Stimulated activated CD4-positive, alpha-beta T cell treated with anti-CD3 and anti-CD28 coated beads, Interleukin-2, amount 100 ng/mL, for 24 hours (primary cell): ENCODE data around the gene JUND.
A peak's percentile ranks its signal among the peaks of the same experiment; 100 is the strongest.

Experiments
- DNase-seq, 2 donors: peaks; one replicate each; pipeline ENCODE4 v3.0.0-alpha.2; 2020

Gene JUND

DNA sequence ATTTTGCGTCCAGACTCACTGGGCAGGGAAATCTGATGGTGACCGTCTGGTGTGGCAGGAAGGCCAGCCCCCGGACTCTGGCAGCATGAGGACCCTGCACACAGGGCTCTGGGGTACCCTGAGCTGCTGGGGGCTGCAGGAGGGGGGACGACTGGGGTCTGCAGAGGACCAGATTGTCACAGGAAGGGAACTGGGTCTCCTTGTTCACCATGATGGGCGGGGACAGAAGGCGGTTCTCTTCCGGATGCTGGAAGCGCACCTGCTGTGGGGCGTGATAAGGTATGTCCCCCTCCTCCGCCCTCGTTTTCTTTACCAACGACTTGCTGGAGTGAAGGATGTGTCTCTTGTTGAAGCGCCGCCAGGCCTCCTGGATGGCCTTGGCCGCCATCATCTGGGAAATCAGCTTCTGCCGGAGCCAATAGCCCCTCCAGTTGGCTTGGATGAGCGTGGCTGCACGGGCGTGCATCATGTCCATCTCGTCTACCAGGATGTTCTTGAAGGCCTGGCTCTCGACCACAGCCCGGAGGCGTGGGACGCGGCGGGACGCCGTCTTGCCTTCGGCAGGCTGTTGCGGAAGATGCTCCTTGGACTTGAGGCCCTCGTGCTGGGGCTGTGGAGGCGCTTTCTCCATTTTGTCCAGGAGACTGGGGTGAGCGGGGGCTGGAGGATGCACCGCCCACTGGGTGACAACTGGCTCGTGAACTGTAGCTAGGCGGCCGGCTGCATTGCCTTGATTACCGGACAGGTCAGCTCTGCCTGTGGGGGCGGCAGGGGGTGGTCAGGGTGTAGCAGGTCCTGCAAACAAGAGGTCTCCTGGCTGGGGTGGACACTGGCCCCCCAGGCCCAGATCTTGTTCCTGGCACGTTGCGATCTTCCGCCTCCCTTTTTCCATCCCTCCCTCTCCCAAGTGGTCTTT lies 14.4 kb downstream of the JUND start:
- no peak for DNase-seq

DNA sequence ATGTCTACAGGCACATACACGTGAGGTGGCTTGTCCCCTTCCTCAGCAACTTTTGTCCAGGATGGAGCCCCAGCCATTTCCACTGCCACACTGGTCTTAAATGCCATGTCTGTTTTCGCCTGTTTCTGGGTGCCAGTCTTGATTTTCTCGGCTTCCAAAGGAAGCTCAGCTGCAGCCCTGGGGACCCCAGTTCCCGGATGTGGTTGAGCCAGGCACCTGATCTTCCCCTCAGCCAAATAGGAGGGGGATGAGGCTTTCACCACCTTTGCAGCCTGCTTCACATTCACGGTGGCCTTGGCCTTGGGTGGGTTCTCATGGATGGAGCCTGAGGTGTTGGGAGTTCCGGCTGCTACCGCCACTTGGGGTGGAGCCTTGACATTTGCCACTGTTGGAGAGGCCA lies 15.8 kb downstream of the JUND start:
- DNase-seq, result no peak

DNA sequence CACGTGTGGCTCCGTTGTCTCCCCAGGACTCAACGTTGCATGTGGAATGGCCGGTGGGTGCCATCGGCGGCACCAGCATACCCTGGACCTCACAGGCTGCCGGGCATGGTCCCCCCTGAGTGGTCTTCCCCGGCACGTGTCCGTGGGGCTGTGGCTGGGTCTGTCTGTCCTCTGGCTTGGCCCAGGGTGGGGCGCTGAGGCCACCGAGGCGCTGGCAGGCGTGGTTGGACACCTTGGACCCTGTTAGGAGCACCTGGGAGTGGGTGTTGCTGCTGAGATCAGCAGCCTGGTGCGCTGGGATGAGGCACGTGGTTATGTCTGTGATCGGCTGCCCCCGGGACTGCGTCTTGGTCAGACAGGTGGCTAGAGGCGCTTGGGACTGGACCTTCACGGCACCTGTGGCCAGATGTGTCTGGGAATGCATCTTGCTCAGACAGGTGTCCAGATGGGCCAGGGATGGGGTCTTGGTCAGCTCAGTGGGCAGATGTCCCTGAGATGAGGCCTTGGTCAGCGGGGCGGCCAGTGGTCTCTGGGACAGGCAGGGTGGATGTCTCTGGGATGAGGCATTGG lies 16.4 kb downstream of the JUND start:
- no peak for DNase-seq

DNA sequence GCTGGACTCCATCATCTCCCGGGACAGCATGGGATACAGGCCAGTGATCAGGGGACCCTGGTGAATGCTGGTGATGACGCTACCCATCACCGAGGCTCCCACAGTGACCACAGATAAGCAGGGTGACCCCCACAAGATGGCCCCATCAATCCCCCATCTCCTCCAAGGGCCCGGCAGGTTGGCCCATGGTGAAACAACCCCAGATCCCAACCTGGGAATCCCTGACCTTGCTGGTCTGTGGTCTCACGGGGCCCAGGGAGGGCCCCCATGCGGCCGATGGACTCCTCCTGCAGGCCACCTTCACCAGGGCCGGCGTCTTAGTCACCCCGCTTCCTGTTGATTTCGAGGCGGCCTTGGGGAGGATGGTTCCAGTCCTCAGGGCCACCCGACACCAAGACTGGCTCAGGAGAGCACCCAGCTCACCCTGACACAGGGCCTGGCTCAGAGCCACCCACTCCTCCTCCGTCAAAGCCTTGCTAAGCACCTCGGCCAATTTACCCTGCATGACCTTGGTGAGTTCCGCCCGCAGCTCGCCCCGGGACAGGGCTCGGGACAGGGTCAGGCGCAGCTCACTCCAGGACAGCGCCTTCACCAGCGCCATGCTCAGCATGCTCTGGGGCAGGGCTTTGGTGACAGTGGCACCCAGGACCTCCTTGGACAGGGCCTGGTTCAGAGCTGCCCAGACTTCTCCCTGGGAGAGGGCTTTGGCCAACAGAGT lies 17.1 kb downstream of the JUND start:
- no peak for DNase-seq

DNA sequence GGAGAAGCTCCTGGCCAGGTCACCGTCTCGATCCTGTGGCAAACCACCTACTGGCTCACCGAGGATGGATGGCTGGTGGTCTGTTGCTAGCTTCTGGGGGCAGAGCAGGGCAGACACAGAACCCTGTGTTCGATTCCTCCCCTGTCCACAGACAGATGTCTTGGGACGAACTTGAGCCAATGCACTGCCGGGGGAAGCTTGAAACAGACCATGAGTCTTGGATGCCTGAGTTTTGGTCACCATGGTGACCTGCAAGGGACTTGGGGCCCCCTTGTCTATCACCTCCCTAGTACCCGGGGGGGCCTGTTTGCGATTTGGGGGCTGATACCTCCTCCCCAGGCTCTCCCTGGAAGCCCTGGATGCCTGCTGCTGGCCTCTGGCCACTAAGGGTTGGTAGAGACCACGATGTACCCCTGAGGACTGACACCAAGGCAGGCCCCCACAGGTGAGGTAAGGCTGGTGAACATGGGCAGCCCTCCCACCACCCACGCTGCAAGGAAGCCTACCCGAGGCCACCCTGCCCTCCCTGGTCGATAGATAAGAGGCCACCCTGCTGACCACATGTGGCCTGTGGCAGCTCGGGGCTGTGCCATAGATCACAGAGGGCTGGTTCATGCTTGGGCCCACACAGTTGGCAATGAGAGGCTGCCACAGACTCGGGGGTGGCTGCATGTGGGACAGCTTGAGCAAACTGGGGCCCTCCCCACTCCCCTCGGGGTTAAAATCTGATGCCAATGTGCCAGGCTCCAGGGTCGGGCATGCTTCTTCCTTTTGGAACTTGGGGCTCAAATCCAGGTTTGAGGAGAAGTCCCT lies 17.9 kb downstream of the JUND start:
- DNase-seq, result no peak

DNA sequence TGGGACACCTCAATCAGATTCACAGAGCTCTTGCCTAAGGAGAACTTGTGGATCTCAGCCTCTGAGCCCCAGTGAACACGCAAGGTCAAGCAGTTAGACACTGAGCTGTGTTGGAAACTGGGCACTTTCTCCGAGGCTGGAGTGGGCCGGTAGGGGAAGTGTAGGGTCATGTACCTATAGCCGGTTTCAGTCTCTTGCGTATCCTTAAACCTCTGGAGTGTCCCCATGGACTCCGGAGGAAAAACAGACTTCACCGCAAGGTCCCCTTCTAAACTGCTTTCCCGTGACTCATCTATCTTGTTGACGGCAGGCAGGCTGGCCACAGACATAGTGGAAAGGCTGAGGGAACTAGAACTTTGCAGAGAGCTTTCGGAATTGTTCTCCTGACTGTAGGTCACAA lies 18.5 kb downstream of the JUND start:
- no peak for DNase-seq

DNA sequence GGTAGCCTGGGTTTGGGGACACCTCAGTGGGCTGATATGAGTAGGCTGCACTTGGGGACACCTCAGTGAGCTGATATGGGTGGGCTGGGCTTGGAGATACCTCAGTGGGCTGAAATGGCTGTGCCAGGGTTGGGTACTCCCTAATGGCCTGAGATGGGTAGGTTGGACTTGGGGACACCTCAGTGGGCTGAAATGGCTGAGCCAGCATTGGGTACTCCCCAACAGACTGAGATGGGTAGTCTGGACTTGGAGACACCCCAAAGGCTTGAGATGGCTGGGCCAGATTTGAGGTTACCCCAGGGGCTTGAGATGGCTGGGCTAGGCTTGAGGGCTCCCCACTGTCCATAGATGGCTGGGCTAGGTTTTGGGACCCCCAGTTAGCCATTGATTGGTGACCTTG lies 19.3 kb downstream of the JUND start:
- DNase-seq, result no peak

DNA sequence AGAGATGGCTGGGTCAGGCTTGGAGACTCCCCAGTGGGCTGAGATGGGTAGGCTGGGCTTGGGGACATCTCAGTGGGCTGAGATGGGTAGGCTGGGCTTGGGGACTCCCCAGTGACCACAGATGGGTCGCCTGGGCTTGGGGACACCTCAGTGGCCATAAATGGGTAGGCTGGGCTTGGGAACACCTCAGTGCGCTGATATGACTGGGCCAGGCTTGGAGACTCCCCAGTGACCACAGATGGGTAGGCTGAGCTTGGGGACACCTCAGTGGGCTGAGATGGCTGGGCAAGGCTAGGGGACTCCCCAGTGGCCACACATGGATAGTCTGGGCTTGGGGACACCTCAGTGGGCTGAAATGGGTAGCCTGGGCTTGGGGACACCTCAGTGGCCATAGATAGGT lies 19.9 kb downstream of the JUND start:
- no peak for DNase-seq

DNA sequence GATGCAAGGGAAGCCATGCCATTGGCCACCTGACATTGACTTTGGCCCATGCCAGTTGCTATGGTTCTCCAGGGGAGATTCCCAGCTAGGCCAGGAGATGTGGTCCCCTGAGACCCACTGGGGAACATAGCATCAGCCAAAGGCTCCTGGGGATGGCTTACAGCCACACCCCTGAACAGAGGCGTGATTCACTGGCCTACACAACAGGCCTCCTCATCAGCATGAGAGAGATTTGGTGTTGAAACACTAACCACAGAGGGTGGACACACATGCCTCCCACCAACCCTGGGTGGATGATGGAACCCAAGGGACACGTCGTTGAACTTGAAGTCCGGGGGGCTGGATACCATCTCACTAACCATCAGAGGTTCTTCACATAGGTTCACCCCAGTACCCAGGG lies 21.5 kb downstream of the JUND start:
- no peak for DNase-seq

DNA sequence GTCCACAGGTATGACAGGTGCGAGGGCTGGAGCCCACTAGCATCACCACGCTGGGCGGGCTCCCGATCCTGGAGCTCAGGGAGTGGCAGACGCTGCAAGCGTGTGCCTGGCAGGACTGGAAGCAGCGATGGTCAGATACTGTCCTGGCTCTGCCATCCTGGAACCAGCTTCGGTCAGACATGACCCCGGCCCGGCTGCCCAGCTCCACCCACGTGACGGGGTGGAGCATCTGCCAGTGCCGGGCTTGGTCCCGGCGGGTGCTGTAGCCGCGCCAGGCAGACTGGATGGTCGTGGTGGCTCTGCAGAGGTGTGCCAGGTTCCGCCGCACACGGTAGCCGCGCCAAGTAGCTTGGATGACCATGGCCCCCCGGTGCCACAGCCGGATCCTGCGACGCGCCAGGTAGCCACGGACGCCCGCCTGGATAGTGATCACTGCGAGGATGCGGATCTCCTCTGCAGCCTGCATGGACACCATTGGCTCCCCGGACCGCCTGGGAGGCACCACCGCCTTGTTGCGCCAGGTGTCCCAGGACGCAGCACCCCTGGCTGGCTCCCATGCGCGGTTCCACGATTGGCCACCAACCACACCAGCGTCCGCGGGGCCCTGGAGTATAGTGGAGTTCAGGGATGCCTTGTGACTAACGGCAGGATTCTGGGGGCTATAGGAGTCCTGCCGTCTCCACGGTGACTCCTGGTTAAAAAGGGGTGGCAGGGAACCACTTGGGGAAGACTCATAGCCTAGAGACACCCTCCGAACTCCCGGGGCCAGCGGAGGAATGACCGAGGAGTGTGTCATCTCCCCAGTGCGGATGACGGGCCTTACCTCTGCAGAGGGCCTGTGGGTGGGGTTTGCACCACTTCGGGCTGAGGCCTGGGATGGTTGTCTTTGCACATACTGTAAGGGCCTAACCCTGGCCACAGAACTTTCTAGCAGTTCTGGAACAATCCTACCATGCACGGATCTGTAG lies 23.6 kb downstream of the JUND start:
- no peak for DNase-seq

DNA sequence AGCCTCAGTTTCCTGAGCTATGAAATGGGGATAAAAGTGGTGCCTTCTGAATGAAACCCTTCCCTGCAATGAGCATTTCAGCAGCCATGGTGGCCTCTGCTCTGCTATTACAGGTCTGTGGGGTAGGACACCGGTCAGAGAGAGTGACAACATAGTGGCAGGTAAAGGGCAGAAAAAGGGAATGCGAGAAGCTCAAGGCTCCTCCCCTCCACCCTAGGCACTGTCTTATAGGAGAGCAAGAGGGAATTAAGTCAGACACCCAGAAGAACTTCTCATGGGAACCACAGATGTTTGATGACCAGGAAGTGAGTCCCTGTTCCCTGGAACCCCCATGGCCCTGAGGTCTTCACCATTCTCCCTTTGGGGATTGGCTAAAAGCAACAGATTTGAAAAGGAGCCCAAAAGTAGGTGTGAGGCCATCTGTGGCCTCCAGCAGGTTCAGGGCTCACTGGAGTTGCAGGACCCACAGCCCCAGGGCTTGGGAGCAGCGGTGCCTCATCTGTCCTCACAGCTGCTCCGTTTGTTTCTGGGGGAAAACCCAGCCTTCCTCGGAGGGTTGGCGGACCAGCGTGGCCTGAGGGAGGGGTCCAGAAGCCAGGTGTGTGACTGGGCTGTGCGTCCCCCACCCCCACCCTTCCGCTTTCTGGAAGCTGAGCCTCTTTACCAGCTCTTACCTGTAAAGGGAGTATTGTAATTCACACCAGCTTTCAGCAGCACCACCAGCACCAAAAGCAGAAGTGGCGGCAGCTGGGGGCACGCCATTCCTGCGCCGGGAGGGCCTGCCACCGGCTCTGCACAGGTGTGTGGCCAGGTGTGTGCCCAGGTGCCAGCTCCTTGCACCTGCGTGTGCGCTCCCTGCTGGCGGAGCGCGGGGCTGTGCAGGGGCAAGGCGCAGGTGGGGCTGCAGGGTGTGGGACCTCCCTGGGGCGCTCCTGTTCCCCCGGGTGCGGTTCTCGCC lies 26.6 kb downstream of the JUND start:
- DNase-seq, result no peak

DNA sequence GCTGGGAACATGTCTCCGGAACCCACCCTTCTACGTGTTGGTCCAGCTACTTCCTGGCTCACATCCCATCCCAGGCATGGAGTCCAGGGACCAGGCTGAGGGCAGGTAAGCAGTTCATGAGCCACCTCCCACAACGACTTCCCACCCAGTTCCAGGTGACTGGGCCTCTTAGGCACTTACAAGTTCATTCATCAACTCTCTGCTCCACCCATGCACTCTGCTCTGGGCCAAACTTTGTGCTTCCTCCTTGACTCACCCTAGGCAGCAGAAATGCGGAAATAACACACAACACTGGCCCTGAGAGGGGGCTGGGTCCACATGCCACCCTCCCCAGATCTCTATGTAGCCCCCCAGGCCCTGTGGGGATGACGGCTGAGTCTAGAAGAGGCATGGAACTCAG lies 27.7 kb downstream of the JUND start:
- DNase-seq, result no peak

DNA sequence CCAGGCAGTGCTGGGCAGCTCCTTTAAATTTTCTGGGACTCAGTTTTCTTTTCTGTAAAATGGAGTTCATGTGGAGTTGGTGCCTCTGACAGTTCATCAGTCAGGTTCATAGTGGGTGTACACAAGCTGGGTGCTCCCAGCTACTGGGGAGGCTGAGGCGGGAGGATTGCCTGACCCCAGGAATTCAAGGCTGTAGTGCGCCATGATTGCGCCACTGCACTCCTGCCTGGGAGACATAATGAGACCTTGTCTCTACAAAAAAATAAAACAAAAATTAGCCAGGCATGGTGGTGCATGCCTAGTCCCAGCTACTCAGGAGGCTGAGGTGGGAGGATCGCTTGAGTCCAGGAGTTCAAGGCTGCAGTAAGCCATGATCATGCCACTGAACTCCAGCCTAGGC lies 28.3 kb downstream of the JUND start:
- no peak for DNase-seq

DNA sequence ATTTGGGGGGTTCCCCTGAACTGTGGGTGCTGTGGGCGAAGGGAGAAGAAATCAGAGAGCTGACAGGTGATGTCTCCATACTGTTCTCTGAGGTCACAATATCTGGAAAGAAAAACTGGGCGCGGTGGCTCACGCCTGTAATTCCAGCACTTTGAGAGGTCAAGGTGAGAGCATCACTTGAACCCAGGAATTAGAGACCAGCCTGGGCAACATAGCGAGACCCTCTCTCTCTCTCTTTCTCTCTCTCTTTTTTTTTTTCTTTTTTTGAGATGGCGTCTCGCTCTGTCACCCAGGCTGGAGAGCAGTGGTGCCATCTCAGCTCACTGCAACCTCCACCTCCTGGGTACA lies 29.1 kb downstream of the JUND start:
- no peak for DNase-seq

DNA sequence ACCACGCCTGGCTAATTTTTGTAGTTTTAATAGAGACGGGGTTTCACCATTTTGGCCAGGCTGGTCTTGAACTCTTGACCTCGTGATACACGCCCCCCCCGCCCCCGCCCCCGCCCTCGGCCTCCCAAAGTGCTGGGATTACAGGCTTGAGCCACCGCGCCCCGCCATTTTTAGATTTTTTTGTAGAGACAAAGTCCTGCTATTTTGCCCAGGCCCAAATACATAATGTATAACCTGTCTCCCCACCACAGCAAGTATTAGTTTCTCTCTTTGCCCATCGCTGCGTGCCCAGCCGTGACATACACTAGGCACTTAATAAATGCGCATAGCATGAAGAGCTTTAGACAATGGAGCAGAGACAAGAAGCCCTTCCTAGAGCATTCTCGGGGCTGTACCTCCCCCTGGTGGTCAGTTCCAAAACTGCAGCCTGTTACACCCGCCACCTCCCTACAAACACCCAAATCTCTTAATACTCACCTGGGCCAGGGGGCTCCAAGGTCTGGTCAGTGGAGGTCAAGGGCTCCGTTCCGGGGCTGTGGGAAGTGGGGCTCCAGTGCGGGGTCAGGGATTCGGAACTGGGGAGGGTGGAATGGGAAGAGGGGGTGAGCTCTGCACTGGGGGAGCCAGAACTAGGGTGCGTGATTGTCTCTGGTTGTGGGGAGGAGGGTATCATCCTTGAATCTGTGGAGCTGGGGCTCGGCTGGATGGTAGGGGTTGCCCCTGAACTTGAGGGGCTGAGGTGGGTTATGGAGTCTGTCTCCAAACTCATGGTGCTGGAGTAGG lies 29.6 kb downstream of the JUND start:
- DNase-seq, result peak; percentile 86 to 89

DNA sequence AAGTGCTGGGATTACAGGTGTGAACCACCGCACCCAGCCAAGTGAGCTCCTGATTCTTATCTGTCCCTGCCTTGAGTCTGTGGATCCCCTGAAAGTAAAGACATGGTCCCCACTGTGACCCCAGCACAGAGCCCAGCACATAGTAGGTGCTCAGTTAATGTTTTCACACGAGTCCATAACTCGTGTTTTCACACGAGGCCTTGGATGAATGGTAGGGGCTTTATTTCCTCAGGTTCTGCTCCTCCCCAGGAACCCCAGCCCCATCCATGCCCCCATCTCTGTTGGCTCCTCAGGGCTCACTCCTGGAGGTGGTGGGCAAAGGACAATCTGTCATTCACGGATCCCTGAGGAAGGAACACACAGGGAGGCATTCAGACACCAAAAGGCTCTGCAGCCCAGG lies 31.6 kb downstream of the JUND start:
- DNase-seq, result no peak

DNA sequence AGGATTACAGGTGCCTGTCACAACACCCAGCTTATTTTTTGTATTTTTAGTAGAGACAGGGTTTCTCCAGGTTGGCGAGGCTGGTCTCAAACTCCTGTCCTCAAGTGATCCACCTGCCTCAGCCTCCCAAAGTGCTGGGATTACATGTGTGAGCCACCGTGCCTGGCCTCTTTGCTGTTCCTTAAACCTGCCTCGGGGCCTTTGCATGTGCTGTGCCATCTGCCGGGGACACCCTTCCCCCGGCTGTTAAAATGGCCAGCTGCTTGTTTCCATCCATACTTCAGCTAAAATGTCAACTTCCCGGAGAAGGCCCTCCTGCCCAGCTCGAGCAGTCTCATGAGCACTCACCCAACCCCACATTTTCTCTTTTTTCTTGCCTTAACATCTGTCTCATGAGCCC lies 36.1 kb downstream of the JUND start:
- DNase-seq, result no peak

DNA sequence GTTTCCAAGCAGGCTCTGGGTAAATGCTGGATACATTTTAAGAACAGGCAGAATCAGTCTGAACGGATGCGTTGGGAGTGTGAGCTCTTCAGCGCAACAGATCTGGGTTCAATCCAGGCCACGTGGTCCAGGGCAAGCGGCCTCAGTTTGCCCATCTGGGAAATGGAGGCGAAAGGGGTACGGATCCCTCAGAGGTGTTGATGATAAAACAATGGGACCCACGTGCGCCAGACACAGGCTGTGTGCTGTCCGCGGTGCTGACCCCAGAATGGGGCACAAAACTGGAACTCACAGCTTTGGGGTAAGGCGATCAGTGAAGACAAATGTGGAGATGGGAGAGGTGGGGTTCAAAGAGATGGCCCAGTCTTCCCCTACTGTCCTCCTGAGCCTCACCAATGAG lies 42.1 kb downstream of the JUND start:
- no peak for DNase-seq

DNA sequence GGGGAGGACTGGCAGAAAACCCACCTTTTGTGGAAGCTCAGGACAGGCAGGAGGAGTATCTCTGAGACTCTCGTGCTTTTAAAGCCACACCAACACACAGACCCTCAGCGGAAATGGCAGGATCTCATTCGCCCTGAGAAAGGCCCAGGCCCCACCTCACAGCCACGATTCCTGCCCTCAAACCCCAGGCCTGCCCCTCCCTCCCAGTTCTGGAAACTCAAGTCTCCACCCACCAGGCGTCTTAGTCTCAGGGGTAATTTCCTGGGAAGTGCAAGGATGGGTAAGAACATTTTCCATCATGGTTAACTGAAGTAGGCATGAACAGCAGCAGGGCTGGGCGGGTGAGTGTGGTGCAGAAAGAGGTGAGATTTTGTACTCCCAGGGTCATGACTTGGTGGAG lies 47.2 kb downstream of the JUND start:
- no peak for DNase-seq

DNA sequence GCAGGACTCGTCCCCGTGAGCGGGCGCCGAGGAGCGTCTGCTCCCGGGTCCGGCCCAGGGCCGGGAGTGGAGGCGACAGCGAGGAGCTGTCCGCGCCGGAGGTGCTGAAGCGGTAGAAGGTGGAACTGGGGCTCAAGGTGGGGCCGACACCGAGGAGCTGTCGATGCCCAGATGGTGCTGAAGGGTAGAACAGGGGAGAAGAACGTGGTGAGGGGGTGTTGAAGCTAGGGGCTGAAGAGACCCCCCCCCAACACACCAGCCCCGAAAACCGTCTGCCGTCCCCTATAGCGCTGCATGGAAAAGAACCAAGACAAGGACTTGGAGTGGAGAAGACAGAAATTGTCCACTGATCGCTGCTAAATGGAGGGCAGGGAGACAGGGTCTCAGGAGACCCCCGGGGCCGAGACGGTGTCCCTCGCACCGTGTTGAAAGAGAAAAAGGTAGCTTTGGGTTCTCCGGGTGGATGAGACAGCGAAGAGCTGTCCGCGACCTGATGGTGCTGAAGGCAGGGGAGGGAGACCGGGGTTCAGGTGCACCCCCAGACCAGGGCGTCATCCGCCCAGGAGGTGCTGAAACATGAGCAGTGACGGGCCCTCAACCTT lies 48.1 kb downstream of the JUND start:
- peak; percentile 59 to 60 for DNase-seq
